Stimulated activated CD8-positive, alpha-beta memory T cell treated with anti-CD3 and anti-CD28 coated beads, Interleukin-2, amount 100 ng/mL, for 1 hour (primary cell): ENCODE measurements around the gene MBL2.

Experiments
- DNase-seq, 2 donors: peaks; one replicate each; pipeline ENCODE4 v3.0.0-alpha.2; 2020; ENCODE audit warnings: low read depth in 2 of 2

The MBL2 gene

DNA sequence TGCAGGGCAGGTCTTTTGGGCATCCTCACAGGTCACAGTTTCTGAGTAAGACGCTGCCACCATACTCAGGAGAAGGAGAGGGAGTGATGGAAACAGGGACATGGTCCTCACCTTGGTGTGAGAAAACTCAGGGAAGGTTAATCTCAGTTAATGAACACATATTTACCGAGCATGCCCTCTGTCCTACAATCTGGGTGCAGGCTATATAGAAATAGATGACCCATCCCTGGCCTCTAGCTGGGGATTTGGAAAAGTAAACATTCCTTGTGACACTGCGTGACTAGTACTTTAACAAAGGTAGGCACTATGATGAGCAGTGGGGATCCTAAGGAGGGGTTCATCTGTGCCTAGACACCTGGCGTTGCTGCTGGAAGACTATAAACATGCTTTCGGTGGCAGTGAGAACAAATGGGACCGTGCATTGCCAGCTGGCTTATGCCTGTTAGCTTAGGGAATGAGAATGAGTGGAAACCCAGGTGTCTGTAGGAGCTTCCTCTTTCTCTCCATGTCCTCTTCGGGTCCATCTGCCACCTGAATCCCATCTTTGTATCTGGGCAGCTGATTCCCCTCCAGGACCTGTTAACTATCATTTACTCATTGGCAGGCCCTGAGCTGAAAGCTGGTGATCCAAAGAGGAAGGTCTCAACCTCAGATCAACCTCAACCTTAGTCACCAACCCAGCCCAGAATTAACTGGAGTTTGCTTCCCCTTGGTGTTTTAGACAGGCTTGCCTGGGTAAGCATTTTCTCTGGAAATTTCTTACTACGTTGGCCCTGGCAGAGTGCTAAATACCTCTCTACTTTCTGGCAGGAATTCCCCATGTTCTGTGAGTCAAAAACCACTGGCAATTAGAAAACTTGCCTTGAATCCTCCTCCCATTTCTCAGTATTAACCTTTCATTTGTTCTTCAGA, 794 bp downstream of the MBL2 start:
- no peak for DNase-seq

DNA sequence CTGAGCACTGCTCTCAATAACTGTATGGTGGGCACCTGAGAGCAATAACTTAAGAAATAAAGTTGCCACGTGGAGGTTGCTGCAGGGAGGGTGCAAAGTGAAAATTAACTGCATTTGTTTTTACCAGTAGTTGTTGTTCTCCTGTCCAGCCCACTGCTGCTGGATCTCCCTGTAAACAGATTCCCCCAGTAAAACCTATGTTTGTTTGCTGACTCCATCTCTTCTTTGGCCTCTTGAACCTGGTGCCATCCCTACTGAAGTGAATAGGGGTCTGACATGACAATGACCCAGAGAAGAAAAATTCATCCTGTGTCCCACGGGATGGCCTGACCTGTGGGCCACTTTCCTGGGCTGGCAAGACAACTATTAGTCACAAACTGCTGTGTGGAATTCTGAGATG, 1.7 kb downstream of the MBL2 start:
- no peak for DNase-seq

DNA sequence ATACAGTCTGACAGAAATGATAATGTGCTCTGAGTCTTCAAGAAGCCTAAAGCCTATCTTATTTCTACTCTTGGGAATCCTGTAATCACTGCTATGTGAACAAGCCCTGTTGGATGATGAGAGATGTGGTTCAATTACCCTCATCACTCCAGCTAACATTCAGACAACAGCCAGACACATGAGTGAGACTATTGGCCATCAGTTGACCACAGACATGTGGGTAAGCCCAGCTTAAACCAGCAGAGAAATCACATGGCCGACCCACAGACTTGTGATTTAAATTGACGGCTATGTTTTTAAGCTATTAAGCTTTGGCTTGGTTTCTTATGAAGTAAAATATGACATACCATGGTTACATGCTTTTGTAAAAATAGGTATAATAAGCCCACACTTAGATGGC, 2.6 kb downstream of the MBL2 start:
- DNase-seq, result no peak

DNA sequence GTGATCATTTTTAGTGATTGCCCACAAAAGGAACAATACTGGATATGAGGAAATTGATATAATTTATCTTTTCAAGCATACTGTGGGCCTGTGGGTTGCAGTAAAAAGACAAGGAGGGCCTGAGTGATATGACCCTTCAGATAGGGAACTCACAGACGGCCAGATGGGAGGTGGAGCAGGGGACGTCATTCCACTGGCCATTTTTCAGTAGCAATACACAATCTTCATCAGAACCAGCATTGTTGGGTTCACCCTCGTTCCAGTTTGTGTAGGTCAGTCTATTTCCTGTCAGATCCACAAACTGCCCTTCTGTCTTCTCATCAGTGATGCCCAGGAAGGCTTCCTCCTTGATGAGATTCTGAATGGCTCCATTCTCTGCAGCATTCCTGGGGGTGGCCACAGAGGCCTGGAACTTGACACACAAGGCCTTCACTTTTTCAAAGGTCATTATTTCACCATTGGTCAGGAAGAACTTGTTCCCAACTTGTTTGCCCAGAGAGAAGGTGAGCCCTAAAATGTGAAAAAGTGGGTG, 4.5 kb downstream of the MBL2 start:
- no peak for DNase-seq

DNA sequence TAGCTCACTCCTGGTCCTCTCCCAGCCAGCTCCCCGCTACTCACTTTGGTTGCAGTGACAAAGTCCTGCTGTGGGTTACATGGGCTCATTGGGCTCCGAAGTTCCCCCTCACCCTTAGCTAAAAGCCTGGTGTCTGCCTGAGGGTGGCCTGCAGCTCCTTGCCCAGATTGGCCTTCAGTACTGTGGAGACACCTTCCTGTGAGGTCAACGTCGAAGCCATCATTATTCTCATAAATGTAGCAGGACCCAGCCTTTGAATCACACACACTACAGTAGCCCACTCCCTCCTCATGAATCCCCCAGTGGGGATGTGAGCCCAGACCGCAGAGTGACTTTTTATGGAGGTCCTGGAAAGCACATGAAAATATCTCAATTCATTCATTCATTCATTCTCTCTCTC, 10.5 kb downstream of the MBL2 start:
- no peak for DNase-seq

DNA sequence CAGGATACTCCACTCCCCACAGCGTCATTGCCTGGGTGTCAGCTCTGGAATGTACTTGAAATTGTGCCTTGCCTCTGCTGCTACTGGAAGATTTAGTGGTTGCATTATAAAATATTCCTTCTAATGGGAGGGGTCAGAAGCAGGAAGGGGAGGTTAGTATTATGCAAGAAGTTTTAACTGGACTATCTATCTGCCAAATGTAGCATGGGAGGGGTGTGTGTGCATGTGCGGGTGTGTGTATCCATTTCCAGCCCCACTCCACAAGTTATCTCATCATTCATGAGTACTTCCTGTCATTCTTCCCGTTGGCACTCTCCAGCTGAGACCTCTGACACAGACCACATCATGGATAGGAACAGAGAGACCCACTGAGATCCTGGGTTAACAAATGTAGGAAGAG, 13.4 kb downstream of the MBL2 start:
- no peak for DNase-seq

DNA sequence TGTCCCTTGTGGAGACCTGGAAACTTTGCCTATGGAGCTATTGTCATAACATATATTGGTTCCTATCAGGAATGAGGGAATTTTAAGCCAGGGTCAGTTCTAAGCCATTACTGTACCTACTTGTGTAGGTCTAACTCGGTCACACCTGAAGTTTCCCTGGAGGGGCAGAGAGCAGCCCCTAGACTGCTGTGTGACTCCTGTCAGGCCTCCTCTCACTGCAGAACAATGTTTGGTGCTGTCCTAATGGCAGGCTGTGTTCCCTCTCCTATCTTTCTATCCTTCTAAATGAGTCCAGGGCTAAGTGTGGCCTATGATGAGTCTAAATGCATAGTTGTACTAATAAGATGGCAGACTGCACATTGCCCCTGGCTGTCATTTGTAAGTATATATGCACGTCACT, 14.2 kb downstream of the MBL2 start:
- DNase-seq, result no peak

DNA sequence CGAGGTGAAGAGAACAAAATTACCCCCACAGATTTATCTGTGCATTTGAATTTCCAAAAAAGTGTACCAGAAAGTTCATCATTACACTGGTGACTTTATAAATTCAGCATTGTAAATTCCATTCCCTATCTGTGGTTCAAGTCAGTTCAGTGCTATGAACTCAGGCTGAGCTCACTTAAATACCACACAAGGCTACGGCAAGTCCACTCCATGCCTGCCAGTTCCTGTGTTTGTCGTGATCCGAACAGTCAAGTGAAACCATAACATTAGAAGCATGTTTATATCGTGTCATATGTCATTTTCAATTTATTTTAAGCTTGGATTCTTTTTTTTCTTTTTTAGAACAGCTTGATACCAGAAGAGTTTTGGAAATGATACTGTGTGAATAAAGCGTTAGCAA, 14.8 kb downstream of the MBL2 start:
- no peak for DNase-seq

DNA sequence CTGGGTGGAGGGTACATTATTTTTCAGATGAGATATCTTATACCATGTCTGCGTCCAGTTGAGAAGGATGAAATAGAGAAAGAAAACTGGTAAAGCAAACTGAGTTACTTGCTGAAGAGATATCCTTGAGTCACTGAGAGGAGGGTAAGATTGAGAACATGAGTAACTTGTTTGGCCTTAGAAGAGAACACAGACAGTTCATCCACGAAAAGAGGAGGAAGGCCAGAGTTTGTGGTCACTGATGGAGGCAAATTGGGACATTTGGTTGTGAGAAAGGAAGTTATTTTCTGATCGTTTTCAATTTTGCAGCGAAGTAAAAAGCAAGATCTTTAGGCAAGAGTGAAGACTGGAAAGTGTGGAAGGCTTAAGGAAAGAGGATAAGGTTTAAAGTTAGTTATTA, 15.6 kb downstream of the MBL2 start:
- no peak for DNase-seq

DNA sequence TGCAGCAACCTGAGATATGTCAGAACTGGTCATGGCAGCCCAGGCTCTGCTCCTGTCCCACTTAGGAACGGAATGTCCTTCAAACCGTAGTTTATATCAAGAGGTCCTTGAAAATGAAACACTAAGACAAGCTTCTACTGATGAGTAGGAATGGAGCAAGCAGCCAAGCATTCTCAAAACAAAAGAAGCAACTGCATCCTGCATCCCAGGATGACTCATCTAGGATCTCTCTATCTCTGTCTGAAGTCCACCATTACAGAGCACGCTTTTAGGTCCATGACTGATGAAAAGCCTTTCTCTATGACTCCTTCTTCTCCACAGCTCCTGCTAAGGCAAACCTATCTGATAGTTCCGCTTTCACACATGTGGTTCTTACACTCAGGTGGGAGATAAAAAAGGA, 16.3 kb downstream of the MBL2 start:
- no peak for DNase-seq

DNA sequence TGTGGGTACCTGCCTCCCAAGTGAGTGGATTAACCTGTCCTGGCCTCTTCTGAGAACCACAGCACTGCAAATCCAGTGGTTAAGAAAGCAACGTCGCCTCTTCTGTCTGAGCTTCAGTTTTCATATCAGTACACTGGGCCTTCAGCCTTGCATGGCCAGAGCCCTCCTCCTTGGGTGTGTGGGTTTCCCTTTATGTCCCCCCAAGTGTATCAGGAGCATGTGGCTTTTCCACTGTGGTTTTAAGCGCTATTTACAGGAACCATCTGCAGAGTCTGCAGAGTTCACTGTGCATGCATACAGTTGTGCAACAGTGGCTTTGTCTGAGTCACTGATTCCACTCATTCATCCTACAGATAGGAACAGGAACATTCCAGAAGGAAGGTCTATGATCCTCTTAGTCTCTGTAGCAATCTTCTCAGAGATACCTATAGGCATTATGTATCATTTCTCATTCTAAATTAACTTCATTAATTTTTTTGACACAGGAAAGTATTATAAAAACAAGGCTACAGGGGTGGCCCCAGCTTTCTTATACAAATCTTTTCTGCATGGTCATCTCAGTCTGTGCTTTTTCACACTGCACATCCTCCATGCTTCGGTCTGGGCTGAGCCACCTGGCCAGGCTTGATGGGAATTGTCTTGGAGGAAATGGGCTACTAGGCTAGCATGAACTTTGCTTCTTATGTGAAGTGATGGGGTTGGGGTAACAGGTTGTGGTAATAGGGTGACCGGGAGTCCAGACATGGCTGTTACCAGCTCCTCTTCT, 17.1 kb downstream of the MBL2 start:
- no peak for DNase-seq

DNA sequence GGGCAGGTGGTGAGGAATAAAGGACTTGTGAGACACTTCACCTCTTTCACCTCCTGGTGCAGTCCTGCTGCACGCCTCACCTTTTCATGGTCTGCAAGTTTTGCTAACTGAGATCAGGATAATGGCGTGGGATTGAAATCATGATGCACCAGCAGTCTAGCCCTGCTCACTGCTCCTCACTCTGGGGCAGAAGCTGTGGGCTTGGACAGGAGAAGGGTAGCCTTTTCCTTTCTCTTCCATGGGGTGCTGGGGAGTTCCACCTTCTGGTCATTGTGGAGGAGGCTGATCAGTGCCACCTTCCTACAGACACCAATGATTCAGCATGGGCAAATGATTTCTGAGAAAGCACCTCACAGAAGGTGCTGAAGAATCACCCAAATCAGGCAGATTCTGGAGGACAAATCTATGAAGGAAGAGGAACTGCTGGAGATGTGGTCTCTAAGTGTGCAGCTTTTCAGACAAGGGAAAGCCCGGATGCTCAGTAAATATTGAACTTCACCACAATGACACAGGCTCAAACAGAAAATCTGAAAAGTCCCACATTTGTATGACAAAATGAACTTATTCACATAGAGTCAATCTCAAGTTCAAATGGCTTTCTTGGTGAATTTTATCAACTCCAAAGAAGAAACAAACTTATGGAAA, 19.7 kb downstream of the MBL2 start:
- no peak for DNase-seq

DNA sequence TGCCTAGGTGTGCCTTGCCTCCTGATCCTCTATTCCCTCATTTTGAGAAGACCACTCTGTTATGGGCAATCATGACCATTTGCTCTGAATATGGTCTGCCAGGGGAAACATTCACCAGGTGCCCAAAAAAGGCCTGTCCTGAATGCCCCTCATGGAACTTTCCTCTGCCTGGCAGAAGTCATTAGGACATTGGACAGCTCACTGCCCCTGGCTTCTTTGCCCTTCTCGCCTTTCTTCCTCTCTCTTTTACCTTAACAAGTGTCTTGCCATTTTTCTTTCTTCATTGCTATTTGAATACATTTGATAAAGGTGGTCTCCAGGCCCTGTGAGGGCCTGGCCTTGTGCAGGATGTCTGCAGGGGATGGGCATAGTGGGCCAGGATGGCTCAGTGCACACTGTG, 20.3 kb downstream of the MBL2 start:
- no peak for DNase-seq

DNA sequence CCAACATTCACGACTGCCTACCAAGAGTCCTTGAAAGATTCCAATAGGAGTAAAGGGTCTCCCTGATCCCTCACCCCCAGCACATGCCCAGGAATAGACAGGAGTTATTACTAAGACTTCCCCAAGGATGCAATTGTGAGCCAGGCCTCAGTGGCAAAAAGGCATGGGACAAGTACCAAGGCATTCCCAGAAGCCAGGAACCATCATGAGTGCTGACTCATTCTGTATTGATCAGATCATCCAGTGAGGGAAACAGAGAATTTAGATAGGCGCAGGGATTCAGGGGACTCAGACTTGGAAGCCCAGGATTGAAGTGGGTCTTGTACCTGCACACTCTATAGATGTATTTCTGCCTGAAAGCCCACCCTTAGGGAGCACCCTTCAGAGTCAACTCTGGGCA, 21.2 kb downstream of the MBL2 start:
- no peak for DNase-seq

DNA sequence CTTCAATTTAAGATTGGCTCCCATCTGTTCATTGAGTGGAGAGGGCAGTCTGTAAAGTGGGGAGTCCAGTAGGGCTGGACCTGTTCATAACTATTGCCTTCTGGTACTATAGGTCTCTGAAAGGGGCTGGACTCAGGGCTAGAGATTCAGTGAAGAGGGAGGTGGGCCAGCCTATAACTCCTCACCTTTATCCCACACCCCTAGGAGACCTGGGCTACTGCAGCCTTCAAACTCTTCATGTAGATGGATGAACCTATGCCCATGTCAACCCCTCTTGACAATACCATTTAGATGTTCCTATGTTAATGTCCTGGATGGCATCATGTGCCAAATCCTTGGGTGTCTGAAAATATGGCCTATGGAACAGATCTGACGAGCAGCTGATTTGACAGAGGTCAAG, 22.0 kb downstream of the MBL2 start:
- DNase-seq, result no peak

DNA sequence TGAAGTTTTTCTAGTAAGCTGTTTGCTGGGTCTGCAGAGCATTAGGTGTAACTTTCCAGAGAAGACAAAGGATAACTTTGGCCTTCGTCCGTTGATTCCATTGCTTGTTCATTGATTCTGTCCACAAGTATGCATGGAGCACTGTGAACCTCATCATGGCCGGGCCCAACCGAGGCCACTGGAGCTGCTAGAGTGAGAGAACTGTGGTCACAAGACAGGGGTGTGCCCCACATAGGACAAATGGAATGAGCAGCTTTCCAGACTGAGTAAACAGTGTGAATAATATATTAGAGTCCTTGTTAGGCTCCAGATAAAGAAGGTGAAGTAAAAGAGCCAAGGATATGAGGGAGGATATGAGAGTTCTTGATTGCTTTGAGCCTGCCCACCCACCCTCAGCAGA, 24.9 kb downstream of the MBL2 start:
- DNase-seq, result no peak

DNA sequence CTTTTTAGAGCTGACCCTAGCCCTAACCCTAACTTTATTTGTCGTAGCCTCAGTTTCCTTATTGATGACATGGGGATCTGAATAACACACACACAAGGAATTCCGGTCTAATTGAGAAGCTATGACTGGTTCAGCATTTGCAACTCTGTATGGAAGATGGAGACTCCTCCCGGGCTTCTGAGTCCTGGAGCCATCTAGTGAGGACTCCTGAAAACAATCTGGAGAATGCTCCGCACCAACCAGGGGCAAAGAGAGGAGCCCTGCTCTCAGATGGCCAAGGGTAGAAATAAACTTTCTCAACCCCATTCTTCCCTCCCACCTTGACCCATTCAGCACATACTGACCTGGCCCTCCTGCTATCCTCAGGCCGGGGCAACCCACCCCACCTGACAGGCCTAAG, 26.4 kb downstream of the MBL2 start:
- DNase-seq, result no peak

DNA sequence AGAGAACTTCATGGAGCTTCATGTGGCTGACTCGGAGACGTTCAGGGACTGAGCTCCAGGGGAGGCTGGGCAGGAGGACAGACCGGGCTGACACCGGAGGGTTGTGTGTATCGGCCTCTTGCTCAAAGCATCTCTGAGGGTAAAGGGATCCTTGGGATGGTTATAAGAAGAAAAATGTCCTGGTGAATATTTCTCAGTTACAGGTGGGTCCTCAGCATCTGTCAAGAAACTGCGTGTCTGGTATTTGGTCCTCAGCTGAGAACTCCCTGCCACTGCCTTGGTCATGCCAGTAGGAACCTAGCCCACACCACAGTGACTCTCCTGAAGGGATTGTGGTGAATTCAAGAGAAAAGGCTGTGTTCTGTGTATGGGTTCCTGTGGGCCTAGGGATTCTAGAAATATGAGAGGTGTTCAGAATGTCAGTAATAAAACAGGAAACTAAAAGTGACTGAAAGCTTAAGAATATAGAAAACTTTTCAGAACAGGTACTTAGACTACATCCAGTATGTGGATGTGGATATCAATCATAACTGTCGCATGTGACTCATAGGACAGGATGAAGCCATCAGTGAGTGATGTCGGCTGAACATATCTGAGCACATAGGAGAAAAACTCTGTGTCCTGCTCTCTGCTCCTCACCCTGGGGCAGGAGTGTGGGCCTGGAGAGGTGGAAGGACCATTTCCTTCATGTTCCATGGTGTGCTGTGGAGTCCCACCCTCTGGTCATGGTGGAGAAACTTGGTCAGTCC, 28.4 kb downstream of the MBL2 start:
- DNase-seq, result no peak

DNA sequence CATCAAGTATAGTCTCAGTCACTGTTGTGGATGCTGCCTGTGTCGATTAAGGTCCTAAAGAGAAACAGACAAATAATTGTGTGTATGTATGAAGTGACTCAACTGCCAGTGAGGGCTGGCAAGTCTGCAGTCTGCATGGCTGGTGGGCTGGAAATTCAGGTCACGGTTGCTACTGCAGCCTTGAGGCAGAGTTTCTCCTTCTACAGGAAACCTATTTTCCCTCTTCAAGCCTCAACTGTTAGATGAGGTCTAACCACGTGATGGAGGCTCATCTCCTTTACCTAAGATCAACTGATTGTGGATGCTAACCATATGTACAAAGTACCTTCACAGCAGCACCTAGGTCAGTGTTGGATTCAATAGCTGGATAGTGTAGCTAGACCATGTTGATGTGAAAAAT, 29.9 kb downstream of the MBL2 start:
- no peak for DNase-seq

DNA sequence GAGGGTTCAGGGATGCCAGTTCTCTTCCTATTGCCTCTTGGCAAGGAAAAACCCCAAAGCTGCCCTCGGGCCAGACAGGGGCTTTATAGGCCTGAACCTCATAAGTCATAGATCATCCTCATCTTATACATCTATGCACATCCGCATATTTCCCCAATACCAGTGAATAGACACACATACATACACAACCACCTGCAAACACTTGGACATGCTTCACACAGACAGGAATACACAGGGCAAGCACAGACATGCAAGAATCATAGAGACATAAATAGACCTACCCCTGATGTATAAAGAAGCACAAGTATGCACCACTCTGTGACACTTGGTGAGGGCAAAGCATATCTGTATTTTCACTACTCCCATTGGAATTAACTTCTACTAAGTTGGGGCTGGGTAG, 30.7 kb downstream of the MBL2 start:
- no peak for DNase-seq

DNA sequence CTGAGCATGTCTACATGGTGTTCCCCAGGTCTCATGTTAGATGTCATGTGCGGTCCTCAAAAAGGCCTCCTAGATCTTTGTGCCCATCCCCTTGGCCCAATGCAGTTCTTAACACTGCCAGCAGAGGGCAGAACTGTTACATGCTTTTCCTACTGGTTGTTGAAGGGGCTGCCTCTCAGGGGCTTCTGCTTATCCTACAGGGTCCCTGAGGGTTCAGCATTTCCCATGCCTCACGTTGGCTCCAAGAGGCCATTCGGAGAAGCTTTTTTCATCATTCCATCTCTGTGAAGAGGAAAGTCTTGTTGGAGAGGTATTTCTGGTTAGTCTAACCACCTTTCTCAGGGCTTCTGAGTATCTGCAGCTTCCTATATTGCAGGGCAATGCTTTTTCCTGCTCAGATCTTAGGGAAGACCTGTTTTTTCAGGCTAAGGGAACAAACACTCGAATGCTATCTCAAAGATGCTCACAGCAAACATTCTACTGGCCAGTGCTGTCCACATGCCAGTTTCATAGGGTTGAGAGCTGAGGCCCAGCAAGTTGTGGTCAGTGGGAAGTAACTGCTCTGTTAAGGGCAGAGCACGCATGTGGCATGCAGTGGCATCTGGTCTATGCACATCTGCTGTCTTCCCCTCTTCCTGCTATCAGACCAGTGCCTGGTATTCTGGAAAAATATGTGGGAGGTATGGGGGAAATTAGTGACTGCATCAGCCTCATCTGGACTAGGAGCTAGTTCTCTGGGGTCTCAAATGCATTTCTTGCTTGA, 31.5 kb downstream of the MBL2 start:
- DNase-seq, result peak in 1 of 2 donors; percentile 0
